ENCODE measurements around the gene AGAP1. TPM values are rescaled to one million over a fixed set of nuclear protein-coding genes. Genes with fewer than 3 reads are reported as not detected.

The AGAP1 gene
- total RNA-seq, 1 experiment from 2014 or later = 25.8 TPM

DNA sequence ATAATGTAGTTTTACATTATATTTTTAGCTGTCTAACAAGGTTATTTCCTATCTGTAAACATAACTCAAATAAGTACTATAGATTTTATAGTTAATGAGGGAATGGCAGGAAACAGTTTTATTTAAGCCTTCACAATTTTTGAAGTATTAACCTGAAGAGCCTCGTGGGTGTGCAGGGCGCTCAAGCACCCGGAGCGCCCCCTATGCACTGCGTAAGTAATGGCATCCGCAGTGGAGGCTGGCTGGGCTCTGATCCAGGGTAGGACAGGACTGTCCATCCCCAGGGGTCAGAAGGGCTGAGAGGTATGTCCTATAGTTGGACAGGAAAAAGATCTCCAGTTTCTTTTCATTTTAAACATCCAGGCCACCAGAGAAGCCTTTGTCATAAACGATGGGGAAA lies 682.6 kb downstream of the AGAP1 start:
- TF ChIP-seq, protein P1, sequence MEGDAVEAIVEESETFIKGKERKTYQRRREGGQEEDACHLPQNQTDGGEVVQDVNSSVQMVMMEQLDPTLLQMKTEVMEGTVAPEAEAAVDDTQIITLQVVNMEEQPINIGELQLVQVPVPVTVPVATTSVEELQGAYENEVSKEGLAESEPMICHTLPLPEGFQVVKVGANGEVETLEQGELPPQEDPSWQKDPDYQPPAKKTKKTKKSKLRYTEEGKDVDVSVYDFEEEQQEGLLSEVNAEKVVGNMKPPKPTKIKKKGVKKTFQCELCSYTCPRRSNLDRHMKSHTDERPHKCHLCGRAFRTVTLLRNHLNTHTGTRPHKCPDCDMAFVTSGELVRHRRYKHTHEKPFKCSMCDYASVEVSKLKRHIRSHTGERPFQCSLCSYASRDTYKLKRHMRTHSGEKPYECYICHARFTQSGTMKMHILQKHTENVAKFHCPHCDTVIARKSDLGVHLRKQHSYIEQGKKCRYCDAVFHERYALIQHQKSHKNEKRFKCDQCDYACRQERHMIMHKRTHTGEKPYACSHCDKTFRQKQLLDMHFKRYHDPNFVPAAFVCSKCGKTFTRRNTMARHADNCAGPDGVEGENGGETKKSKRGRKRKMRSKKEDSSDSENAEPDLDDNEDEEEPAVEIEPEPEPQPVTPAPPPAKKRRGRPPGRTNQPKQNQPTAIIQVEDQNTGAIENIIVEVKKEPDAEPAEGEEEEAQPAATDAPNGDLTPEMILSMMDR (conservative IDR thresholded peaks at IDR 0.05) = peak; percentile 93
- Histone ChIP-seq H3K79me2 (ENCODE audit: insufficient read depth, low read length) (no peaks in the 10 kb centered on the region), H3K14ac (ENCODE audit: insufficient read depth, low read length) (no peak overlapping the region), H4K91ac (ENCODE audit: insufficient read length, low read depth, low read length) (no peak overlapping the region), H3K23ac (ENCODE audit: insufficient read length, low read depth, low read length) (no peak overlapping the region), H3K4me1 (ENCODE audit: insufficient read depth, low read length) (peaks cover 16% of the 10 kb centered on the region; the same call in 1 of the 2 replicates), H3K4me2 (ENCODE audit: insufficient read depth, insufficient read length, low read length) (no peak overlapping the region), H3K23me2 (ENCODE audit: insufficient read length, low read depth, low read length, poor library complexity, severe bottlenecking) (peaks cover 26% of the 10 kb centered on the region), H3K9me3 (ENCODE audit: control insufficient read depth, low read depth, low read length) (no peaks in the 10 kb centered on the region), H3K9ac (ENCODE audit: extremely low read depth, insufficient read length, low read length) (no peak overlapping the region), H2AFZ (ENCODE audit: low read length) (no peak overlapping the region), H3K27me3 (ENCODE audit: insufficient read depth, low read length) (peaks cover 47% of the 10 kb centered on the region), H3K79me1 (ENCODE audit: insufficient read depth, low read depth, low read length, poor library complexity, severe bottlenecking) (no peaks in the 10 kb centered on the region), H2BK5ac (ENCODE audit: insufficient read length, low read length) (no peak overlapping the region), H4K20me1 (ENCODE audit: control insufficient read depth, insufficient read depth, insufficient read length) (no peaks in the 10 kb centered on the region), H4K8ac (replicated peaks; ENCODE audit: insufficient read length, low read depth, low read length) (no peak overlapping the region), H3K27ac (ENCODE audit: insufficient read length, low read depth, low read length) (no peak overlapping the region), H2BK20ac (ENCODE audit: low read depth, low read length, poor library complexity, severe bottlenecking) (no peak overlapping the region), H3T11ph (ENCODE audit: low read length) (no peak overlapping the region), H2BK120ac (ENCODE audit: low read depth, low read length, poor library complexity, severe bottlenecking) (no peak overlapping the region), H3K18ac (ENCODE audit: insufficient read length, low read depth, low read length) (no peak overlapping the region), H2BK12ac (ENCODE audit: insufficient read length, low read depth, low read length) (no peak overlapping the region), H2AK5ac (ENCODE audit: insufficient read length, low read length) (no peak overlapping the region), H3K56ac (ENCODE audit: insufficient read length, low read depth, low read length) (no peak overlapping the region), H3K4ac (ENCODE audit: low read depth, low read length) (no peak overlapping the region), H2BK15ac (ENCODE audit: low read depth, low read length) (no peak overlapping the region), H4K5ac (ENCODE audit: insufficient read length, low read depth, low read length) (no peak overlapping the region)
- no CpG with 5 or more reads among the region's 7 CpGs for WGBS (ENCODE audit: extremely low coverage, insufficient read length, low lambda C conversion rate)
- DNase-seq = no peak
- H3K4me1 Mint-ChIP-seq = peaks cover 35 to 48% of the 10 kb centered on the region in 2 experiments
- H3K9me3 Mint-ChIP-seq = peaks cover 3 to 15% of the 10 kb centered on the region in 2 experiments; a peak in 2 of 5 replicates
- 0 out of 5 replicates have a peak overlapping the region, but pooled peaks of 1 of the 2 experiments have one; percentile 34 for H3K4me3 Mint-ChIP-seq
- H3K36me3 Mint-ChIP-seq (ENCODE audit: insufficient read depth in 1 of 3, low read depth in 3 of 3) = peaks cover 0 to 2% (median 0%) of the 10 kb centered on the region in 3 experiments; a peak in 1 of 7 replicates
- peaks cover 96% of the 10 kb centered on the region for H3K27me3 Mint-ChIP-seq (ENCODE audit: low read depth)
- no peak overlapping the region for H3K27ac Mint-ChIP-seq

All from H9 (cell line).